HCT116 (cell line): ENCODE measurements around the gene CLN6. TPM values are rescaled to one million over a fixed set of nuclear protein-coding genes. Genes with fewer than 3 reads are reported as not detected.

ENCODE experiments used
- ATAC-seq: fragments of 200-7000 bp; cut with Tn5 transposase; 2 replicates; pipeline ENCODE4 v1.9.1; 2020; ENCODE audit warnings: mild to moderate bottlenecking, moderate library complexity
- BruUV-seq: library from RNA; stranded (reverse); fragments of 400-500 nt; replicated peaks from 2 replicates; lab custom pipeline; 2021; lab: Mats Ljungman, UMichigan
- CTCF ChIA-PET: fragments of 300-600 bp; sonication (Branson Sonifier 250); formaldehyde crosslinking; loops from one replicate; lab custom pipeline; 2021; ENCODE audit warnings: antibody characterized with exemption; lab: Charles Lee
- POLR2A ChIA-PET: fragments of 300-600, 350-600 bp; sonication (Branson Sonifier 250); formaldehyde crosslinking; loops from one replicate; lab custom pipeline; 2021; ENCODE audit warnings: antibody characterized with exemption; lab: Charles Lee
- RAD21 ChIA-PET, 2 experiments: fragments of 300-600 bp; sonication (Branson Sonifier 250); formaldehyde crosslinking; loops; one replicate each; lab custom pipeline; 2023; ENCODE audit warnings: low total read pairs in 2 of 2; ENCODE audit not compliant: uncharacterized antibody in 2 of 2, unreplicated experiment in 2 of 2, low non-redundant PET in 1 of 2; lab: Charles Lee
- DNase-seq: peaks from one replicate; pipeline ENCODE4 v3.0.0-alpha.2; 2010; ENCODE audit warnings: low read depth, low spot score
- H2AFZ ChIP-seq: fragments of 200-600 bp; shearing (Covaris generic), sonication (generic); 2 replicates; pipeline ENCODE4 v1.6.1; 2017; ENCODE audit warnings: low read depth, mixed run types, mixed read lengths, antibody characterized with exemption, low read length; ENCODE audit not compliant: poor library complexity, severe bottlenecking
- H3K27ac ChIP-seq: 2 replicates; pipeline ENCODE4 v1.5.1; 2012; ENCODE audit warnings: low read depth, low read length
- H3K27me3 ChIP-seq: fragments of 200-600 bp; sonication (generic); 2 replicates; pipeline ENCODE4 v1.6.1; 2016; ENCODE audit warnings: mixed run types, low read length, mixed read lengths; ENCODE audit not compliant: insufficient read depth
- H3K36me3 ChIP-seq, 2 experiments: fragments of 200-500 bp in 1 of 2; fragments of 200-600 bp in 1 of 2; sonication (Bioruptor generic) in 1 of 2; sonication (generic) in 1 of 2; 2 replicates each; pipeline versions ENCODE4 v1.5.1 to v1.6.1; 2014 to 2016; ENCODE audit warnings: low read length in 2 of 2, inconsistent platforms in 1 of 2, mixed read lengths in 1 of 2, mixed run types in 1 of 2; ENCODE audit not compliant: insufficient read depth in 2 of 2, control insufficient read depth in 1 of 2
- H3K4me1 ChIP-seq, 2 experiments: fragments of 200-600 bp in 1 of 2; sonication (generic) in 1 of 2; 2 replicates each; pipeline versions ENCODE4 v1.5.1 to v1.6.1; 2012 to 2017; ENCODE audit warnings: low read length in 2 of 2, inconsistent platforms in 1 of 2, mild to moderate bottlenecking in 1 of 2, mixed read lengths in 1 of 2, mixed run types in 1 of 2, moderate library complexity in 1 of 2; ENCODE audit not compliant: insufficient read depth in 2 of 2, control insufficient read depth in 1 of 2
- H3K4me2 ChIP-seq: fragments of 200-600 bp; sonication (generic); 2 replicates; pipeline ENCODE4 v1.6.1; 2017; ENCODE audit warnings: mixed run types, low read length, mixed read lengths
- H3K4me3 ChIP-seq, 2 experiments: fragments of 200-600 bp in 1 of 2; sonication (generic) in 1 of 2; replicated peaks in 1 of 2; 2 replicates each; pipeline ENCODE4 v1.5.1; 2011 to 2016; ENCODE audit warnings: low read length in 2 of 2, control low read depth in 1 of 2, low read depth in 1 of 2, mild to moderate bottlenecking in 1 of 2, mixed read lengths in 1 of 2, mixed run types in 1 of 2
- H3K79me2 ChIP-seq: fragments of 200-600 bp; sonication (generic); 2 replicates; pipeline ENCODE4 v1.6.1; 2017; ENCODE audit warnings: mild to moderate bottlenecking, mixed run types, low read length, moderate library complexity, mixed read lengths; ENCODE audit not compliant: insufficient read depth
- H3K9ac ChIP-seq: fragments of 200-600 bp; sonication (generic); 2 replicates; pipeline ENCODE4 v1.6.1; 2016; ENCODE audit warnings: low read length, mixed read lengths
- H3K9me2 ChIP-seq: fragments of 200-600 bp; sonication (generic), shearing (Covaris generic); 2 replicates; pipeline ENCODE4 v1.6.1; 2017; ENCODE audit warnings: mixed run types, mild to moderate bottlenecking, moderate library complexity; ENCODE audit not compliant: insufficient read depth
- H3K9me3 ChIP-seq, 2 experiments: fragments of 200-500 bp in 1 of 2; fragments of 200-600 bp in 1 of 2; sonication (Bioruptor generic) in 1 of 2; sonication (generic) in 1 of 2; 2 replicates each; pipeline ENCODE4 v1.6.1; 2014 to 2017; ENCODE audit warnings: low read length in 2 of 2, mixed read lengths in 2 of 2, inconsistent platforms in 1 of 2, low read depth in 1 of 2, mild to moderate bottlenecking in 1 of 2, mixed run types in 1 of 2, moderate library complexity in 1 of 2; ENCODE audit not compliant: control insufficient read depth in 1 of 2, insufficient read depth in 1 of 2
- H4K20me1 ChIP-seq: fragments of 200-600 bp; sonication (generic), shearing (Covaris generic); 2 replicates; pipeline ENCODE4 v1.6.1; 2017; ENCODE audit warnings: mixed run types, mild to moderate bottlenecking, moderate library complexity; ENCODE audit not compliant: insufficient read depth
- CTCF ChIP-seq, 3 experiments: fragments of 200-600 bp in 1 of 3; sonication (generic) in 1 of 3; IDR thresholded peaks in 2 of 3; conservative IDR thresholded peaks in 1 of 3; 2 replicates each; pipeline ENCODE4 v1.5.1; 2012 to 2017; ENCODE audit warnings: low read depth in 2 of 3, low read length in 2 of 3, antibody characterized with exemption in 1 of 3, borderline replicate concordance in 1 of 3, control low read depth in 1 of 3, mild to moderate bottlenecking in 1 of 3, mixed read lengths in 1 of 3, mixed run types in 1 of 3, moderate library complexity in 1 of 3; ENCODE audit not compliant: insufficient read depth in 1 of 3
- POLR2AphosphoS5 ChIP-seq: IDR thresholded peaks from 2 replicates; pipeline ENCODE4 v1.6.1; 2011; ENCODE audit warnings: mild to moderate bottlenecking, low read depth, low read length, moderate library complexity
- REST ChIP-seq: IDR thresholded peaks from 2 replicates; pipeline ENCODE4 v1.6.1; 2012; ENCODE audit warnings: low read depth
- SRF ChIP-seq: IDR thresholded peaks from 2 replicates; pipeline ENCODE4 v1.6.1; 2012; ENCODE audit warnings: low read depth
- intact Hi-C: fragments of 100-400 bp; cut with micrococcal nuclease; formaldehyde crosslinking; loops from 2 replicates; pipeline ENCODE4 v1.10.0; 2022
- total RNA-seq: library from RNA; stranded (reverse); gene quantifications from one replicate; pipeline ENCODE4 v1.2.1, GENCODE V29; 2021; ENCODE audit not compliant: unreplicated experiment

The CLN6 gene
- total RNA-seq, 1 experiment from 2014 or later, result 44.1 TPM

GRCh38 chr15:68205558-68205944, 24.0 kb downstream of the CLN6 start:
- Histone ChIP-seq H3K27ac (no peak overlapping the region), H3K36me3 (no peaks in the 10 kb centered on the region; a peak in 1 of 4 replicates), H3K9me3 (no peaks in the 10 kb centered on the region), H3K4me2 (peak overlapping the region; percentile 25; the same call in 1 of the 2 replicates), H3K4me1 (peaks cover 6 to 20% of the 10 kb centered on the region in 2 experiments; a peak in 3 of 4 replicates), H3K9me2 (no peaks in the 10 kb centered on the region), H2AFZ (no peak overlapping the region), H3K4me3 (no peak overlapping the region), H4K20me1 (no peaks in the 10 kb centered on the region), H3K9ac (no peak overlapping the region), H3K79me2 (peaks cover 42% of the 10 kb centered on the region), H3K27me3 (no peaks in the 10 kb centered on the region)
- RAD21 ChIA-PET, result no interaction called here
- DNase-seq, result no peak
- TF ChIP-seq CTCF (IDR thresholded peaks at IDR 0.05 in 2 of 3, conservative IDR thresholded peaks at IDR 0.05 in 1 of 3; ENCODE audit: borderline replicate concordance in 1 of 3, insufficient read depth in 1 of 3, low read depth in 2 of 3, low read length in 2 of 3) (no peak), SRF (no peak), POLR2AphosphoS5 (no peak), REST (no peak)
- CTCF ChIA-PET, result no interaction called here
- POLR2A ChIA-PET, result no interaction called here
- intact Hi-C loops, result no loop called here
- BruUV-seq, result no TSS peak
- no peak for ATAC-seq
